Endothelial cell of hepatic sinusoid (primary cell): ENCODE results near the gene COX6A2.

Experiments used
- in situ Hi-C: cut with HindIII; loops from 2 replicates; pipeline ENCODE4 v1.10.0; 2017; ENCODE audit warnings: low sequenced_read_pairs

COX6A2 gene

GRCh38 chr16:31385680-31386079, 42.5 kb downstream of the COX6A2 start:
- in situ Hi-C loops = loop anchor here (25.0 kb wide), 1 partner anchor 173 kb away; the partner anchor contains the start of genes PYCARD, PYDC1 and TRIM72

- in situ Hi-C loops = loop anchor here (25.0 kb wide), 1 partner anchor 170 kb away; the partner anchor contains the start of genes PYCARD, PYDC1 and TRIM72
Observed at GRCh38 chr16:31382485-31383161, 45.5 kb downstream of the COX6A2 start.

GRCh38 chr16:31380201-31380600, 48.0 kb downstream of the COX6A2 start:
- in situ Hi-C loops = loop anchor here (25.0 kb wide), 1 partner anchor 168 kb away; the partner anchor contains the start of genes PYCARD, PYDC1 and TRIM72
